Omental fat pad (tissue), 4 donors: ENCODE data around the gene PDCD11. TPM values are rescaled to one million over a fixed set of nuclear protein-coding genes. Genes with fewer than 3 reads are reported as not detected.
"Not testable (repeated sequence)": the region's sequence is repeated elsewhere in the genome, so short reads cannot be mapped to it uniquely, and the experiment has no call there.

ENCODE experiments used
- ATAC-seq: fragments of 150-250 bp; one replicate; pipeline ENCODE4 v1.9.1; 2016; ENCODE audit warnings: mild to moderate bottlenecking, moderate library complexity; ENCODE audit not compliant: low FRiP score
- DNase-seq: peaks from one replicate; pipeline ENCODE4 v3.0.0-alpha.2; 2019; ENCODE audit warnings: low spot score
- total RNA-seq, 4 donors: library from RNA; depleted of rRNA; stranded (reverse); fragments of >200 nt; gene quantifications; one replicate each; pipeline ENCODE4 v1.1.0, GENCODE V29; 2016
- TF ChIP-seq, protein P1 (sequence below), 3 donors: fragments of 450-650 bp; IDR thresholded peaks; one replicate each; pipeline ENCODE4 v1.5.1; 2016 to 2017; ENCODE audit warnings: antibody characterized with exemption in 3 of 3, mild to moderate bottlenecking in 3 of 3, moderate library complexity in 2 of 3

The PDCD11 gene
- total RNA-seq, 4 donors from 2014 or later, result 16.1 to 55.2 (median 23.8) TPM

- ATAC-seq (peak; percentile 33), DNase-seq (no peak)
- TF ChIP-seq, protein P1, sequence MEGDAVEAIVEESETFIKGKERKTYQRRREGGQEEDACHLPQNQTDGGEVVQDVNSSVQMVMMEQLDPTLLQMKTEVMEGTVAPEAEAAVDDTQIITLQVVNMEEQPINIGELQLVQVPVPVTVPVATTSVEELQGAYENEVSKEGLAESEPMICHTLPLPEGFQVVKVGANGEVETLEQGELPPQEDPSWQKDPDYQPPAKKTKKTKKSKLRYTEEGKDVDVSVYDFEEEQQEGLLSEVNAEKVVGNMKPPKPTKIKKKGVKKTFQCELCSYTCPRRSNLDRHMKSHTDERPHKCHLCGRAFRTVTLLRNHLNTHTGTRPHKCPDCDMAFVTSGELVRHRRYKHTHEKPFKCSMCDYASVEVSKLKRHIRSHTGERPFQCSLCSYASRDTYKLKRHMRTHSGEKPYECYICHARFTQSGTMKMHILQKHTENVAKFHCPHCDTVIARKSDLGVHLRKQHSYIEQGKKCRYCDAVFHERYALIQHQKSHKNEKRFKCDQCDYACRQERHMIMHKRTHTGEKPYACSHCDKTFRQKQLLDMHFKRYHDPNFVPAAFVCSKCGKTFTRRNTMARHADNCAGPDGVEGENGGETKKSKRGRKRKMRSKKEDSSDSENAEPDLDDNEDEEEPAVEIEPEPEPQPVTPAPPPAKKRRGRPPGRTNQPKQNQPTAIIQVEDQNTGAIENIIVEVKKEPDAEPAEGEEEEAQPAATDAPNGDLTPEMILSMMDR (IDR thresholded peaks at IDR 0.05), result no peak
Observed at GRCh38 chr10:103396789-103397087, 312 bp downstream of the PDCD11 start.

DNA sequence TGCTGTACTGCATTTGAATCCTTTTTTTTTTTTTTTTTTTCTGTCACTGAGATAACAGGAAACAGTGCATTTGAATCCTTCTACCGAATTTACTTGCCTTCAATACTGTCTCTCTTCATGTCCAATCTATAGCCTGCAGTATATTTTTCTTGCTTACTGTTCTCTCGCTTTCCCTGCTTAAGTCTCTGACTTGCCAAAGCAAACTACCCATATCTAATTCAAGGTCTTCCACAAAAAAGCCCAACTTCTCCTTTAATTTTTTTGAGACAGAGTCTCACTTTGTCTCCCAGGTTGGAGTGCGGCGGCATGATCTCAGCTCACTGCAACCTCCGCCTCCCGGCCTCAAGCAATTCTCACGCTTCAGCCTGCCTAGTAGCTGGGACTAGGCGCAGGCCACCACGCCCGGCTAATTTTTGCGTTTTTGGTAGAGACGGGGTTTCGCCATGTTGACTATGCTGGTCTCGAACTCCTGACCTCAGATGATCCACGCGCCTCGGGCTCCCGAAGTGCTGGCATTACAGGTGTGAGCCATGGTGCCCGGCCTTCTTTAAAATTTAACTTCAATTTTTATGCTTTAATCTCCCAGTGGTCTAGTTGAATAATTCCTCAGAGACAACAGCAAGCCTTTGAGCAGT lies 882 bp downstream of the PDCD11 start:
- DNase-seq (no peak), ATAC-seq (no peak)
- TF ChIP-seq, protein P1 (IDR thresholded peaks at IDR 0.05), result no peak

GRCh38 chr10:103413564-103413963 lies 17.1 kb downstream of the PDCD11 start:
- TF ChIP-seq, protein P1 (IDR thresholded peaks at IDR 0.05), result no peak
- no peak for DNase-seq
- ATAC-seq, result no peak

DNA sequence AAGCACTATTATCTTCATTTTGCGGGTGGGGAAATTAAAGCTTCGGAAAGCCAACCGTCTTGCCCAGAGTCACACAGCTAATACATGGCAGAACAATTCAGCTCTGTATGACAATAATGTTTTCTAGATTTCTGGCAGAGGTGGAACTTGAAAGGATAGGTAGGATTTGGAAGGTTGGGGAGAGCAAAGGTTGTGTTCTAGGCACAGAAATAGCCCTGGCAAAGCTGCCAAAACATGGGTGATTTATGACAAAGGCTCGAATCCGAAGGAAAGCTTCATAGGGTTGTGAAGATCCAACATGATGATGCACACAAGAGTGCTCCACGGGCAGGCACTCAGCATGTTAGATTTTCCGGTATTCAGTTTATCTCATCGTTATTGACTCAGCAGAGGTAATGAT lies 19.2 kb downstream of the PDCD11 start:
- TF ChIP-seq, protein P1 (IDR thresholded peaks at IDR 0.05), result no peak
- no peak for ATAC-seq

GRCh38 chr10:103416436-103417147 lies 20.2 kb downstream of the PDCD11 start:
- no peak for ATAC-seq
- DNase-seq, result peak; percentile 78
- TF ChIP-seq, protein P1 (IDR thresholded peaks at IDR 0.05), result no peak

More for the DNA sequence above, 19.2 kb downstream of the PDCD11 start:
- no peak for DNase-seq

DNA sequence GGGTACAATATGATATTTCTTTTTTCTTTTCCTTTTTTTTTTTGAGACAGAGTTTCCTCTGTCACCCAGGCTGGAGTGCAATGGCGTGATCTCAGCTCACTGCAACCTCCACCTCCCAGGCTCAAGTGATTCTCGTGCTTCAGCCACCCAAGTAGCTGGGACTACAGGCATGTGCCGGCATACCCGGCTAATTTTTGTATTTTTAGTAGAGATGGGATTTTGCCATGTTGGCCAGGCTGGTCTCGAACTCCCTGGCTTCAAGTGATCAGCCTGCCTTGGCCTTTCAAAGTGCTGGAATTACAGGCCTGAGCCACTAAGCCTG lies 20.7 kb downstream of the PDCD11 start:
- DNase-seq, ATAC-seq: not testable (repeated sequence)

DNA sequence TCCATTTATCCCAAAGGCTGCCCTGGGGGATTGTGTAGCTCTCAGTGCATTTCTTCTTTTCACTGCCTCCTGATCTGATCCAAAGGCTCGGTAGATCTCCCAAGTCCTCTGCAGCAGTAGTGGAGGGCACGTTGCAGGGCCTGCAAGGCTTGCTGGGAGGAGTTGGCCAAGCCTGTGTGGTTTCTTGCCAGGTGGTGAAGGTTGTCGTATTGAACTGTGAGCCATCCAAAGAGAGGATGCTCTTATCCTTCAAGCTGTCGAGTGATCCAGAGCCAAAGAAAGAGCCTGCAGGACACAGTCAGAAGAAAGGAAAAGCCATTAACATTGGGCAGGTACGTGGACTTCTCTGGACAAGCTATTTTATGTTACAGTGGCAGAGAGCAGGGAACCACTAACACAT lies 21.2 kb downstream of the PDCD11 start:
- ATAC-seq, result no peak
- DNase-seq, result no peak
- TF ChIP-seq, protein P1 (IDR thresholded peaks at IDR 0.05), result no peak
